Stimulated activated CD4-positive, alpha-beta T cell treated with anti-CD3 and anti-CD28 coated beads, Interleukin-2, amount 100 ng/mL, for 48 hours (primary cell): ENCODE measurements around the gene AIG1.

ENCODE experiments used
- DNase-seq, 2 donors: peaks; one replicate each; pipeline ENCODE4 v3.0.0-alpha.2; 2020

AIG1 gene

DNA sequence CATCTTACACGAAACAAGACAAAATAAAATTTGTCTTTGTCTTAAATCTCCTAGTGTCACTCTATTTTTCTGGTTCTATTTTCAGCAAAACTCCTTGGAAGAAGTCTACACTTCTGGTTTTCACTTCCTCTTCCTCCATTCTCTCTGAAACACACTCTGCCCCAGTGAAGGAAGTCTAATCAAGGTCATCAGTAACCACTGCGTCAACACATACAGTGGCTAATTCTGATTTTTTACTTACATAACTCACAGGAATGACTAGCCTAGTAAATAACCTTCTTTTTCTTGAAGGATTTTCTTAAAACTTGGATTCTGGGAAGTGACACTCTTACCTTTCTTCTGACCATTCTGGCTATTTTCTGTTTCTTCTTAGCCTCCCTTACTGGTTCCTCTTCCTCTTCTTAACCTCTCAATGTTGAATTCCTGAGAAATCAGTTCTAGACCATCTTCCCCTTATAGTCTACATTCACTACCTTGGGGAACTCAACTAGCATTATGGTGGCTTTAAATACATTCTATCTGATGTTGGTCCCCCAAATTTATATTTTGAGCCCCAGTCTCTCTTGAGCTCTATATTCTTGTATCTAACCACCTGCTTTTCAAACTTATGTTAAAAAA is 37.5 kb downstream of the AIG1 start:
- no peak for DNase-seq

DNA sequence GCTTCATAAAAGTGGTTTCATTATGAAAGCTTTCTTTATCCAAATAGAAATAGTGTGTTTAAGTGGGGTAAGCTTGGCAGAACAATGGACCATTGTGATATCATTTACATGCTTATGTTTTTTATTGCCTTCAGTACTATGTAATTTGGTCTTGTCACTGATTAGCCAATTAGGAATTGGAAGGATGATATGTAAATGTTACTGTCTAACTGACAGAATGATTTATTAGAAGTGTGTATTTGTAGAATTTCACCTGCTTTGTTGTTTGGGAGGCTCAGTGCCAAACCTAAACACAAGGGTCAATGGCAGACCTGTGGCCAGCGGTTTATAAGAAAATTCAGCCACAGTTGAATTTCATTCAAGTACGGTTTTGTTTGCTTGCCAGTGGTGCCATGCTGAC is 39.0 kb downstream of the AIG1 start:
- DNase-seq, result no peak

DNA sequence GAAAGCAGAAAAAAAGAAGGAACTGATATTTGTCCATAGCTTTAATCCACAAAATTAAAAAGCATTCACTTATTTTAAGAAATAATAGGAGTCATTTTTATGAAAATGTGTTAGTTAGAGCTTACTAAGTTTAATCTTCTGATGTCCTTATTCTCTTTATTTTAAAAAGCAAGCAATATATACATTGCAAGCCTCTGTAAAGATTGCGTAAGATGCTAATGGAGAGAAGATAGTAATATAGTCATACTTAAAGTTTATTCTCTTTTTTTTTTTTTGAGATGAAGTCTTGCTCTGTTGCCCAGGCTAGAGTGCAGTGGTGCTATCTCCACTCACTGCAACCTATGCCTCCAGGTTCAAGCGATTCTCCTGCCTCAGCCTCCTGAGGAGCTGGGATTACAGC is 39.7 kb downstream of the AIG1 start:
- DNase-seq, result no peak

DNA sequence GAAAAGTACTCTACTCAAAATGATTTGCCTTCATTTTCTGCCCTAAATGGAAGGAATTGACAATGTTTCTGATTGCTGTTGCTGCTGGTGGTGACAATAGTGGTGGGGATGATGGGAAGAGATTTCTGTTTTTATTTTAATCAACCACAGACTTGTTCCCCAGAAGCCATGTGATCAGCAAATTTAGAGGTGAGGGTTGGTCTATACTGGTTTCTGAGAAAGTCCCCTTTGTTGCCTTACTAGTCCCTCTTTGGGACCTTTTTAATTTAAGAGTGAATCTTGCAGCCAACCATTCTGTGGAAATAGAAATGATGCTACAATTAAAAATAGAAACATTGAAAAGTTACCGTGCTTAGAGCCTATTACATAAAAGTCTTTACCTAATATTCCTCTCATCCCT is 43.2 kb downstream of the AIG1 start:
- DNase-seq, result no peak

DNA sequence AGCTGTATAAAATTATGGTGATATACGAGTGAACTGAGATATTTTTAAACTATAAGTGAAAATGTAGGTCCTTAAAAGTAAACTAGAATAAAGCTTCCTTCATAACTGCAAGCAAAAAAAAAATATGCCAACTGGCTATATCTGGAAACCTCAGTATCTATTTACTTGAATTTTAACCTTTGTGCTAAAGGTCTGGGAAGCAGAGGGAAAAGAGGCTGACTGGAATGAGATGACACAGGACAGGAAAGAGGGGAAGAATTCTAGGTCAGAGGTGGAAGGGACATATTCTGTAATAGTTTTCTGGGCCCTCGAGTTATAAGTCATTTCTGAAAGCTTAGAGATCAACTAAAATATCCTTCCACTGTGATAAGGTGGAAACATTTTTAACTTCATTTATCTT is 46.8 kb downstream of the AIG1 start:
- no peak for DNase-seq

DNA sequence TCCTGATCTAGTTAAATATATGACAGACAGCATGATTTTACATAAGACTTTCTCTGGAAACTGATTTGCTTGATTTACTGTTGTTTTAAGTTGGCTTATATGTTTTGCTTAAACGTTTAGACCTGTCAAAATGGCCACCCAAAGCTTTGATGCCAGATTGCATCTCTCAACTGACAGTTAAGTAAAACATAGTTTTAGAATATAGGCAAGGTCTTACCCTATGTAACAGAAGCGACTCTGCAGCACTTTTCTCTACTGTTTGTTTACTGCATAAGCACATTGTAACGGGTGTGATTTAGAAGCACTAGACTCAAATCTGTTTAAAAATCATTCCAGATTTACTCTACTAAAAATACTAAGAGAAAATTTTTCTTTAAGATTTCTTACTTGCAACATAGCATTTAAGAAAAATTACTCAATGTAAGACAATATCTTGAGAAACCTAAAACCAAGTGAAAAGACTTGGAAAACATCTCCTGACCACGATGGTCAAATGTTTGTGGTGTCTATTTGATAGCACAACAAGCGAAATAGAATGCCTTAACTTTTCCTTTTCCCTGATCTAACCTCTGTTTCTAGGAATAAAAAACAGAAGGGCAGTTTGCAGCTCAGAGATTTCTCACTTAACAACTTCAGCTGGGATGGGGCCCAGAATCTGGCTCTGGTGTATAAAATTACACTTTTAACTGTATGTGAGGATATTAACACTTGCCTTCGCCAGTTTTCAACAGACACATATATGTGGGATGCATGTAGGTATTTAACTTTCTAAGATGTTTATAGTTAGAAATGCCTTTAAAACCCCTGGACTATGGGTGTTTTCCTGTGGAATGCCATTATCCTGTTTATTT is 47.4 kb downstream of the AIG1 start:
- DNase-seq, result no peak

DNA sequence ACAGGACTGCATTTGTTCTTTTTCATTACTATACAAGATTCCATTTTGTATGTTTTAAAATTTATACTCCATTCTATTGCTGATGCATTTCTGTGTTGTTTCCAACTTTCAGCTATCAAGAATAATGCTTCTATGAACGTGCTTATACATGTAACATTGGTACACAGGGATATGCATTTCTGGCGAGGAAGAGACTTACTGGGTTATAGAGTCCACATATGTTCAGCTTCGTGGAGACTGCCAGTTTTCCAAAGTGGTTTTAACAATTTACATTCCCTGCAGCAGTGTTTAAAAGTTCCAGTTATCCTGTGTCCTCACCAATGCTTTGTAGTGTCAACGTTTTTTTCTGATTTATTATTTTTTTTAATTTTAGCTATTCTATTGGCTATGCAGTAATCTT is 48.5 kb downstream of the AIG1 start:
- DNase-seq, result no peak

DNA sequence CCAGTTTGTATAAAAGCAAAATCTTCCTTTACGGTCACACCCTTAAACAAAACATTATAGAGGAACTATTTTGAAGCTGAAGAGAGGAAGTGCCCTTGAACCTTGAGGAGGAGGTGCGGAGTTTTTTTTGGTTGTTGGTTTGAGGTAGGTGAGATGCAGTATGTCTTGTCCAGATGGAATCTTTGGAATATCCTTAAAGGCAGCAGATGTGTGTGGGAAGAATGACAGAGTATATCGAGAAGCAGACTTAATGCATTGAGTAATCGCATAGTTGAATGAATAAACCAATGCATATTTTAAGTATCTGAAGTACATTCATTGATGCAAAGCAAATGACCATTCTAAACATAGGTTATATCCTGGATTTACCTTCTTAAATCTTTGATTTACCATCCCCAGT is 49.9 kb downstream of the AIG1 start:
- DNase-seq, result no peak

DNA sequence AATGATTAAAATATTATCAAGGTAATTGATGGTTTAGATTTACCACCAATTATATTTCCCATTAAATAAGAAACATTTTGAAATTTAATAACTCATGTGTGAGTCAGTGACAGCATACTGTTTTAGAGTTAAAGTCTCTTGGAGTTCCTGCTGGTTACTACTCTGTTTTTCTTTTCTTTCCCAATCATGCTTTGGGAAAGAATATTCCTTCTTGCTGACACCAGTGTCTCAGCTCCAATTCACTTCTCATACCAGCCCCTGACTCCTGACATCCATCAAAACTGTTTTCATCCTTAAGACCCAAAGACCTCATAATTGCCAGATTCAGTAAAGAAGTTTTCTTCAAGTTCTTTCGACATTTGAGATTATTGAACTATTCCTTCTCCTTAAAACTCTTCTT is 50.3 kb downstream of the AIG1 start:
- no peak for DNase-seq

DNA sequence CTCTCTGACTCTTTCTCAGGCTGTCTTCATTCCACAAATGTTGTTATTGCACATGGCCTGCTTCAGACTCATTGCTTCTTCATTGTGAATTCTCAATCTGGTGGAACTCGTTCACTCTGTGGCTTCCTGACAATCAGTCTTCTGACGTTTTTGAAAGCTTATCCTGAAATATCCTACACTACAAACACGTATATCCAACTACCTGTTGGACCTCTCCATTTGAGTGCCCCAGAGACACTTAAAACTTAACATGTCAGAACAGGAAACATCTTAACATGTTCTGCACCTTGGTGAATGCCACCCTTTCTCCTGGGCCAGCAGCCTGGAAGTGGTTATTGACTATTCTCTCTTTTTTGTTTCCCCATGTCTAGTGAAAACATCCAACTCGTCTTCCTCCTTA is 50.8 kb downstream of the AIG1 start:
- no peak for DNase-seq

DNA sequence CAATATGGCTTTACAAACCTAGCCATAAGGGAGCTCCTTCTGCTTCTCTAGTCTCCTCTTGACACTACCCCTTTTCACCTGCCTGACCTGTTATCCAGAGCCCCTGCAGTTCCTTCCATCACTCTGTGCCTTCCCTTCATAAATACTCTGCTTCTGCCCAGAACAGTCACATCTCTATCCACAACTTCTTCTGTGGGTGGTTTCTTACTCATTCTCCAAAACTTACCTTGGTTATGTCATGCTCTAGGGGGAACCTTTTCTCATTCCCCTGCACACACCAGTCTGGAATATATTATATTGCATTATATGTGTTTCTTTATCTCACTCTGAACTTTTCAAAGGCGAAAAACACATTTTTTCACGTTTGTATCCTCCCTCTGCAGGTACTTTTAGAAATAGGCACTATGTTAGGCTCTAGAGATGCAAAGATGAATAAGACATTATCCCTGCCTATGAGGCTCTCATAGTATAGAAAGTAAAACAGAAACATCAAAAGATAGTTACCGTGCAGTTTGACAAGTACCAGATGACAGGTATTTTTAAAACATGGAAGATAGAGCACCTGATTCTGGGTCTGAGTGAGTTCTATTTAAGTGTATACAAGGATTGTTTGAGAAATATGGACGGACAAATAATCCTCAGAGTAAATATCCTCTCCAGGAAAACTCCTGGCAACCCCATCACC is 51.5 kb downstream of the AIG1 start:
- DNase-seq, result no peak

DNA sequence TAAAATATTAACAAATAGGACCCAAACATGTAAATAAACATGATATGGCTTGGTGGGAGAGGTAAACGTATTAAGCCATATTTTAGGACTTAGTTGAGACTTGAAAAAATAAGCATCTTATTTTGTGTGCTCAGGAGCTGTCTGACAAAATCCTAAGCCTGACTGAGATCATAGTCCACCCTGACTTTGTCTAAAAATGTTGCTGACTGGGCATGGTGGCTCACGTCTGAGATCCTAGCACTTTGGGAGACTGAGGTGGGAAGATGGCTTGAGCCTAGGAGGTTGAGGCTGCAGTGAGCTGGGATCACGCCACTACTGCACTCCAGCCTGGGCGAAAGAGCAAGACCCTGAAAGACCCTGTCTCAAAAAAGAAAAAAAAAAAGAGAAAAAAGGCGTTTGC is 52.1 kb downstream of the AIG1 start:
- no peak for DNase-seq

DNA sequence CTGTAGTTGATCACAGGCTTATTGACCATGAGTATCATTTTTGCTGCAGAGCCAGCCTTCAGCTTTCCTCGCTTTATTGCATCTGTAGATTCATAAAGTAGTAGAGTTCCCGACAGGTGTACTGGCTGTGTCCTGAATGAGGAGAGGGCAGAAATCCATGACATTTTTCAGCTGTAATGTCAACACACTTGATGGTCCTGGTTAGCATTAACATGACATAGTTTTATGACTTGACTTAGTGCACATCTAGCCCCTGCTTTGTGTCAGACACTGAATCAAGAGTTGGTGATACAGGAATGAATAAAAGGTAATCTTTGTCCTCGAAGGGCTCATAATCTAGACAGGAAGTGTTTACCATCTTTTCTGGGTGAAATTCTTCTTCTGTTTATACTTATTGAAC is 55.0 kb downstream of the AIG1 start:
- DNase-seq, result no peak

DNA sequence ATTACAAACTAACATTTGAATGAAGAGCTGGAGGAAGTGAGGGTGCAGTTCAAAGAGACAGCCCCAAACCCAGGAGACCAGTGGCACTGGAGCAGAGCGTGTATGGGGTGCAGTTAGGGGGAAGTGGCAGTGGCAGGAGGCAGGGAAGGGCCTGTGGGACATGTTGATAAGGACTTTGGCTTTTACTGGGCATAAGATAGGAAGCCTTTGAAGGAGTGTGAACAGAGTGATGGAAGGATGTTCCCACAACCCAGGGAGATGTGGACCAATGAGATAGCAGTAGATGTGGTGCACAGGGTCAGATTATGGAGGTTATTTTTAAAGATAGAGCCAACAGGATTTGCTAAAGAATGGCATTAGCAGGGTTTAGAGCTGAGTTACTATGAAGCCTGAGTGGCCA is 56.4 kb downstream of the AIG1 start:
- no peak for DNase-seq

DNA sequence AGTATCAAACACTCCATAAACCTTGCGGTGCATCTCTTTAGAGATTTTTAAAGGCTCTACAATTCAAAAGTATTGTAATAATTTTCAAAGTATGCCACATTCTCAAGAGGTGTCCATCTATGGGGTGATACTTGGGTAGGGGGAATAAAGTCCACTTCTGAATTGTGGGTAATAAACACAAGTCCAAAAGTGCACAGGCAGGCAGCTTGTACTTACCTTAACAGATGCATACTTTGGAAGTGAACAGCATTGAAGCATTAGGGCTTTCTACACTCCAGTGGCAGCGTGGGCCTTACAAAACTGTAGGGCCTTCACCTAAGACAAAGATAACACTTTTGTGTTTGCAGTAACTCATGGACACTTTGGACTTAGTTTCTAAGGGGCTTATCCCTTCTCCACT is 58.6 kb downstream of the AIG1 start:
- no peak for DNase-seq

DNA sequence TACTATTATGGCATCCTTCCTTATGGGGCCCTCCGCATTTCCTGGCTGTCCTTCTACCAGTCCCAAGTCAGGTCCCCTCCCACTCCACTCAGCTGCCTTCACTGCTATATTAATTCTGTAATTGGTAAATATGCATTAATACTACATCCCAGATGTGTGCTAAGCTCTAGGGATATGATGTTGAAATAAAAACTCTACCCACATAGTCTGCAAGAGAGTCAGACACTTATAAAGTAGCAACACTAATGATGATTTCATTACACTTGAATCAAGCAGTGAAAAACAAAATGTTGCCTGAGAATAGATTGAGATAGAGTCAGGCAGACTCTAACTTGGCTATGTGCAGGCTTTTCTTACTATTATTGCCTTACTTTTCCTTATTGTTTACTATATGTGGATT is 62.4 kb downstream of the AIG1 start:
- DNase-seq, result no peak

DNA sequence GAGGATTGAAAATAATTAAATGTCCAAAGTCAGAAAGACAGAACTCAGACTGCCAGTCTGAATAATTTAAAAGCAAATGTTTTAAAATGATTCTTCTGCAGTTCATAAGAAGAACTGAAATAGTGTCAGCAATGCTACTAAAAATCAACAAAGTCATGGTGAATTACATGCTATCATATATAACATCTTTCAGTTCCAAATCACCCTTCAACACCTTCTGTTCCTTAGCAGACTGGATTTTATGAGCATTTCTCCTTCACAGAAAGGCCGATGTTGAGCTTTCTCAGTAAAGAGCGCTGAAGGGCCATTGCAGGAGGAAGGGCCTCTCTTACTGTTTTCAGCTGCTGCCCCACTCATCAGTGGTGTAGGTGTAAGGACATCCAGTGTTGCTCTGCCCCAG is 63.3 kb downstream of the AIG1 start:
- DNase-seq, result no peak

DNA sequence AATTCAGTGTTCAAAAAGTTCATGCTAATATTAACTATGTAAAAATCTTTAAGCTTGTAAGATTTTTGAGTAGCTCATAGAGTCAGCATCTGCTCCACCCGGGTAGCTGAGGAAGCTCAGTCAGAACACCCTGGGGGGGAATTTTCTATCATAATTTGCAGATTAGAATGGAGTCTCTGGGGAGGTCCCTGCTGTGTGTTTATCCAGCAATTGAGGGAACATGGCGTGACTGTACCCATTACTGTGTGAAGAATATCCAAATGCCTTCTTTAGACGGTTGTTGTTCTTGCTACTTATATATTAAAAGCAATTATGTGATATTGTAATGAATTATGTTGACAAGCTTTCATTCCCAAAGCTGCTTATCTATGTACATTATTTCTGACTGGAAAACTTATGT is 64.8 kb downstream of the AIG1 start:
- no peak for DNase-seq

DNA sequence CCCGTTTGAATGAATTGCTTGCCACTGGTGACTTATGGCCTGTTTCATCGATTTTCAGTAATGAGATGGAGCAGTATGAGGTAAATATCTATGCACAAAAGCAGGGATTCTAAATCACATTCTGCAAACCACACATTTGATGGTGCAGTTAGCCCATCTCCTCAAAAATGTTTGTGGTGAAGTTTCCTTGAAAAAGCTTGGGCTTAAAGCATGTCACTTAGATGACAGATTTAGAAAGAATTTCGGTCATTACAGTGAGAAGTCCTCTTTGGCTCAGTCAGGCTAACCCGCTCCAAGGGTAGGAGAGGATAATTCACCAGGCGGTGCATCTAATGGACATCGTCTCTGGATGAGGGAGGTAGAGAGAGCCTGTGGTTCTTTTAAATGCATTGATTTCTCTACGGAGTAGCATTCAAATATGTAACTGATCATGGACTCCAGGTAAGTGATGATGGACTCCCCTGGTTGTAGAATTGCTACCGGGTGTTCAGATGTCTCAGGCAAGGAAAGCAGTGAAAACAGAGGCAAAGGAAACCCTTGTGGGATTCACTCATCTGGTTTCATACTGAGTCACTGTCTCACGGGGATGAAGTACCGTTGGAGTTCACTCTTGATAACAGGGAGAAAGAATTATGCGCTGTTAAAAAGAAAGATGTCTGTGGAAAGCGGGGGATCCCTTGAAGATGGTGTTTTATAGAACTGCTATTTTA is 65.3 kb downstream of the AIG1 start:
- DNase-seq, result no peak

DNA sequence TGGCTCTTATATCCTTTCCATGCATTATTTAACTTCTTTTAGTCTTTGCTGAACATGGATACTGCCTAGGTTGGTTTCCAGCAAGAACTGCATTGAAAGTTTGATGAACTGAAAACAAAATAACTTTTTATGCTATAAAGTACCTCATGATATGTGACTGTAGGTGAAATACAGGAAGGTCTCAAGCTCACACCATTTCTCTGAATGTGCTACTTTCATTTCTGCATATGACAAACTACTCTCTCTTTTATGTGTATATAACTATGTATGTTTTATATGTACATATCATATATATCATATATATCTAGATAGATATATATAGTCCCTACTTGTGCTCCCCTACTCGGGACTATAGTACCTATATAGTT is 65.9 kb downstream of the AIG1 start:
- no peak for DNase-seq

DNA sequence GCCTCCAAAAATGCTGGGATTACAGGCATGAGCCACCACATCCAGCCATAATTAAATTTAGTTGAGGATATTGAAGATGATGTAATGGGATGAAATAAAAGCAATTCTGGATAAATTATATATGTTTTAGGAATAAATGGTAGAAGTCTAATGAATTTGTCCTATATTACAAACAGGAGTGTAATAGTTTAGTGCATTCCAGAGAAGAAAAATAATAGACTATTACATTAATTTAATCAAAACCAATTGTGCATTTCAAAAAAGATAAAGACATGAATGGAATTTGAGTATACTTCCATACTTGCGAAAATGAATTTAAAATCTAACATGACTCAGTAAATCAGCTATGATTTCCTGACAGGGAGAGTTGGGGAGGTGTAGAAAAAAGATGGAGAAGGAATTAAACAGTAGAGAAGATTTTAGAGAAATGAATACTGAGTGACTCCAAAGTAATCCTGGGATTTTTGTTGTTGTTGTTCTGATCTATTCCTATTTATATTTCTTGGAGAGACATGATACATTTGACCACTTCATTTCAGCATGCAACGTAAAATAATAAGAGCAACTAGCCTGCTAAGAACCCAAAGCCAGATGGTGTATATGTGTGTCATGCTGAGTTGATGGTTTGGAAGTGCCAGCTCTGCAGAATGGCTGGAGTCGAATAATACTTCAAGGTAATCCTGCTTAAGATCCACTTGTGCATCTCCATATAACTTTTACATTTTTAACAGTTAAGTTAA is 67.4 kb downstream of the AIG1 start:
- DNase-seq, result no peak

DNA sequence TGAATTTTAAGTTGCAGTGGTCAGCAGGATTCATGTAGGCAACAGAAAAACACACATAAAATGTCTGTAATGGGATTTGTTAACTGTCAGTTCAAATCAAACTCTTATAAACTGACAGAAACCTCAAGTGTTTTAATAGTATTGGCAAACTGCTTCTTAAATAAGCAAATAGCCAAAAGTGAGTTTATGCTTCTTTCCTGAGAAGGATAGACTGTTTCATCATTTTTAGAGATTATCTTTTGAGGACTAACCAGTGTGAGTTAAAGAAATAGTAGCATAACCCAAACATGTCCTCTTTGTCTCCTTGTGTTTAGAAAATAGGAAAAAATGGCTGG is 68.0 kb downstream of the AIG1 start:
- DNase-seq, result no peak

DNA sequence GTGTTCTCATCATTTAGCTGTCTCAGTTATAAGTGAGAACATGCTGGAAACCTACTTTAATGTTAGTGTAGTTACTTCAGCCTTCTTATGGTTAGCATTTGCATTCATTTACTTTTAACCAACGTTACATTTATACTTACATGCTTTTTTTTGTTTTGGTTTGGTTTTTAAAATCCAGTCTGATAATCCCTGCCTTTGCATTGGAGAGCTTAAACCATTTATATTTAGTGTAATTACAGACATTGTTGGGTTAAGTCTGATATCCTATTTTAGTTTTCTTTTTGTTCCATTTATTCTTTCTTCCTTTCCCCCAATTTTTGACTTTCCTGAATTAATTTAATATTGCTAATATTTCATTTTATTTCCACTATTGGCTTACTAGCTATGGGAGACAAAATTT is 70.2 kb downstream of the AIG1 start:
- DNase-seq, result no peak
